ENCODE results near the gene PLXNB1. TPM values are rescaled to one million over a fixed set of nuclear protein-coding genes. Genes with fewer than 3 reads are reported as not detected.

Gene PLXNB1
- total and polyA plus RNA-seq, 2 of the 13 experiments (the other 11 are each of a cell fraction or from before 2014, with no cell fraction given), result 86.0 to 143 TPM

GRCh38 chr3:48405971-48406370 is 23.9 kb downstream of the PLXNB1 start:
- TF ChIP-seq FOXM1 (CRISPR knock-in tag; IDR thresholded peaks at IDR 0.05) (no peak), JDP2 (CRISPR knock-in tag; IDR thresholded peaks at IDR 0.05; ENCODE audit: borderline replicate concordance) (no peak), KLF16 (CRISPR knock-in tag; IDR thresholded peaks at IDR 0.05) (no peak), ZNF720 (CRISPR knock-in tag; IDR thresholded peaks at IDR 0.05) (no peak), POLR2A (IDR thresholded peaks at IDR 0.05; ENCODE audit: insufficient read depth in 1 of 2, low read depth in 2 of 2, low read length in 2 of 2) (0 out of 4 replicates have a peak, but pooled peaks of 1 of the 2 experiments have one; percentile 5)
- ATAC-seq, result no peak
- Histone ChIP-seq H3K36me3 (replicated peaks in 1 of 2; ENCODE audit: control insufficient read depth in 1 of 2, insufficient read depth in 2 of 2, low read length in 2 of 2) (peaks cover 62 to 77% of the 10 kb centered on the region in 2 experiments), H3K4me2 (ENCODE audit: low read depth, low read length) (no peak overlapping the region), H3K4me1 (ENCODE audit: insufficient read depth, low read length) (no peaks in the 10 kb centered on the region), H3K27me3 (ENCODE audit: control insufficient read depth in 1 of 2, insufficient read depth in 2 of 2, low read length in 2 of 2) (no peaks in the 10 kb centered on the region), H3K4me3 (replicated peaks in 1 of 3; ENCODE audit: insufficient read depth in 1 of 3, low read depth in 2 of 3, low read length in 3 of 3) (no peak overlapping the region), H3K27ac (ENCODE audit: extremely low read length, insufficient read depth, low read length) (no peak overlapping the region), H3K79me2 (ENCODE audit: insufficient read depth, low read length) (no peaks in the 10 kb centered on the region), H3K9me3 (ENCODE audit: low read length) (no peaks in the 10 kb centered on the region), H3K9ac (ENCODE audit: insufficient read depth, low read depth, low read length) (no peak overlapping the region), H2AFZ (ENCODE audit: low read length) (no peak overlapping the region), H4K20me1 (ENCODE audit: insufficient read depth, low read length) (peaks cover 5% of the 10 kb centered on the region; the same call in 1 of the 2 replicates)
- FAIRE-seq, result no peak
- DNase-seq (ENCODE audit: low spot score), result no peak
- in situ Hi-C loops (cut with HindIII; ENCODE audit: extremely low pct_ligation_motif_present, low pct_unique_long_range_greater_than_20kb) (no loop called here), intact Hi-C loops (cut with micrococcal nuclease; ENCODE audit: unreplicated experiment) (no loop called here)
- ChIA-PET POLR2A (interaction anchor here (3.3 kb wide), 1 partner anchor 24 kb away, joined by 19 read pairs; the partner anchor contains the start of gene PLXNB1), CTCF (ENCODE audit: low intra/inter-chr PET ratio, low total read pairs) (no interaction called here)
- no TSS peak for BruUV-seq (replicated peaks)
- 100% methylated on average over 1 of the region's 1 CpG for WGBS (ENCODE audit: low lambda C conversion rate)

DNA sequence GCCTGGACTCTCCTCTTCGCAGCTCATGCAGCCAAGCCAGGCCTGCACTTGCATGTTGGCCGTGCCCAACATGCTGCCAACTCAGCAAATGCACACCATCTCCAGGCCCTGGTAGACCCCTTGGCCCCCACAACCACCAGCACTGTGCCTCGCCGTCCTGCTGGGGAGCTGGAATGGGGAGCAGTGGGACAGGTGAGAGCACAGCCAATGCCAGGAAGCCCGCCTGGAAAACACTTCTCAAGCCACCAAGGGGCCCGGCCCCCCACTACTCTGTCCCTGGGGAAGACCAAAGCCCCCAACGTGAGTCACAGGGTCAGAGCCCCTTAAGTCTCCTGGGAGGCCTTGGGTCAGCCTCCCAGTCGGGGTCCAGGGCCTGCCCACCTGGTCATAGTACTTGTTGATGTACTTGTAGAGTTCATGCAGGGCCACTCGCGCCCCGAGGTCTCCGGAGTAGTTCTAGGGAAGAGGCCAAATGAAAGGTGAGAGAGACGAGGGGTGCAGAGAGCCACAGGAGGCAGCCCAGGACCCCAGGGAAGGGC is 24.5 kb downstream of the PLXNB1 start:
- Histone ChIP-seq H3K27me3 (ENCODE audit: control insufficient read depth in 1 of 2, insufficient read depth in 2 of 2, low read length in 2 of 2) (no peaks in the 10 kb centered on the region), H3K4me3 (replicated peaks in 1 of 3; ENCODE audit: insufficient read depth in 1 of 3, low read depth in 2 of 3, low read length in 3 of 3) (no peak overlapping the region), H3K36me3 (replicated peaks in 1 of 2; ENCODE audit: control insufficient read depth in 1 of 2, insufficient read depth in 2 of 2, low read length in 2 of 2) (peaks cover 57 to 72% of the 10 kb centered on the region in 2 experiments; a peak in 4 of 5 replicates), H3K27ac (ENCODE audit: extremely low read length, insufficient read depth, low read length) (no peak overlapping the region), H3K9me3 (ENCODE audit: low read length) (no peaks in the 10 kb centered on the region), H3K4me1 (ENCODE audit: insufficient read depth, low read length) (no peaks in the 10 kb centered on the region), H4K20me1 (ENCODE audit: insufficient read depth, low read length) (peaks cover 5% of the 10 kb centered on the region; the same call in 1 of the 2 replicates), H3K9ac (ENCODE audit: insufficient read depth, low read depth, low read length) (no peak overlapping the region), H2AFZ (ENCODE audit: low read length) (no peak overlapping the region), H3K79me2 (ENCODE audit: insufficient read depth, low read length) (no peaks in the 10 kb centered on the region), H3K4me2 (ENCODE audit: low read depth, low read length) (no peak overlapping the region)
- BruUV-seq (replicated peaks), result no TSS peak
- TF ChIP-seq MAFF (IDR thresholded peaks at IDR 0.05; ENCODE audit: low read depth, low read length), result peak; percentile 43
- no peak for TF ChIP-seq NFYB (CRISPR knock-in tag; IDR thresholded peaks at IDR 0.05)
- TF ChIP-seq MAFK (conservative IDR thresholded peaks at IDR 0.05 in 1 of 2, IDR thresholded peaks at IDR 0.05 in 1 of 2; ENCODE audit: low read length in 2 of 2), result peak; percentile 32 to 53; a peak in 3 of 4 replicates
- peak; percentile 85 for TF ChIP-seq AGO2 (optimal IDR thresholded peaks at IDR 0.05; ENCODE audit: low read depth, low read length)
- 0 out of 2 replicates have a peak, but pooled peaks have one; percentile 42 for TF ChIP-seq RBFOX2 (IDR thresholded peaks at IDR 0.05; ENCODE audit: low read depth, low read length)
- no peak for TF ChIP-seq EP300 (IDR thresholded peaks at IDR 0.05; ENCODE audit: low read depth in 2 of 2, low read length in 2 of 2)
- TF ChIP-seq EP300 (CRISPR knock-in tag; IDR thresholded peaks at IDR 0.05; ENCODE audit: borderline replicate concordance), result no peak
- ChIA-PET POLR2A (interaction anchor here (1.3 to 3.3 kb wide), 4 partner anchors 18 to 34 kb away, joined by 3 to 19 read pairs (median 10); partner anchors contain the start of genes CCDC51, PLXNB1 and TMA7), CTCF (ENCODE audit: low intra/inter-chr PET ratio, low total read pairs) (no interaction called here)
- ATAC-seq, result no peak
- in situ Hi-C loops (cut with HindIII; ENCODE audit: extremely low pct_ligation_motif_present, low pct_unique_long_range_greater_than_20kb) (no loop called here), intact Hi-C loops (cut with micrococcal nuclease; ENCODE audit: unreplicated experiment) (no loop called here)
- WGBS (ENCODE audit: low lambda C conversion rate), result 94% methylated on average over 9 of the region's 13 CpGs
- FAIRE-seq, result no peak
- DNase-seq (ENCODE audit: low spot score), result no peak

Measured in HepG2 (cell line).